K562 (cell line): ENCODE measurements around the gene PDCD11. TPM values are rescaled to one million over a fixed set of nuclear protein-coding genes. Genes with fewer than 3 reads are reported as not detected.

Experiments
- LCOR ChIP-seq: sonication (generic); formaldehyde crosslinking; IDR thresholded peaks from 2 replicates; pipeline ENCODE4 v1.8.0; 2022; ENCODE audit warnings: mild to moderate bottlenecking, missing genetic modification reagents
- RBM14 ChIP-seq: fragments of 200-400 bp; formaldehyde crosslinking; IDR thresholded peaks from 2 replicates; pipeline ENCODE4 v1.6.1; 2018; ENCODE audit warnings: low read depth, mild to moderate bottlenecking, low read length, moderate library complexity, borderline replicate concordance; ENCODE audit not compliant: insufficient read depth
- TAF15 ChIP-seq: fragments of 200-400 bp; formaldehyde crosslinking; IDR thresholded peaks from 2 replicates; pipeline ENCODE4 v1.6.1; 2017; ENCODE audit warnings: mild to moderate bottlenecking, low read depth, low read length, moderate library complexity
- ZNF408 ChIP-seq: fragments of 250-450 bp; sonication (Bioruptor Pico); IDR thresholded peaks from 2 replicates; pipeline ENCODE4 v1.4.0; 2020; ENCODE audit warnings: low read depth, mild to moderate bottlenecking, moderate library complexity
- polyA plus RNA-seq, 8 experiments: library from polyadenylated mRNA; depleted of rRNA in 4 of 8; stranded (reverse) in 5 of 8; unstranded in 3 of 8; fragments of >200 nt; fragmentation: Nextera tagmentation in 2 of 8; fragmentation: Illumina TruSeq in 1 of 8; extraction: Ambion mirVana in 2 of 8; extraction: Trizol in 1 of 8; gene quantifications; 2 replicates each; pipeline versions ENCODE4 v1.2.1 to v1.2.3, GENCODE V29; 2011 to 2014; ENCODE audit warnings: inconsistent platforms in 1 of 8, missing spikeins in 1 of 8
- total RNA-seq, 7 experiments: library from RNA; depleted of rRNA in 6 of 7; stranded (reverse); fragments of >200 nt in 6 of 7; fragmentation: Illumina TruSeq in 2 of 7; extraction: Trizol in 2 of 7; gene quantifications; 2 replicates each; pipeline versions ENCODE4 v1.2.1 to v1.2.3, GENCODE V29; 2011 to 2021; ENCODE audit warnings: low replicate concordance in 1 of 7
- TF ChIP-seq, protein P1 (sequence below): sonication (generic); formaldehyde crosslinking; IDR thresholded peaks from 2 replicates; pipeline ENCODE4 v1.8.0; 2022; ENCODE audit warnings: mild to moderate bottlenecking, missing genetic modification reagents
- TF ChIP-seq, protein P2 (sequence below): sonication (generic); formaldehyde crosslinking; IDR thresholded peaks from 2 replicates; pipeline ENCODE4 v1.8.0; 2022; ENCODE audit warnings: missing genetic modification reagents, mild to moderate bottlenecking, borderline replicate concordance
- TF ChIP-seq, protein P3 (sequence below): sonication (generic); formaldehyde crosslinking; IDR thresholded peaks from 2 replicates; pipeline ENCODE4 v1.8.1; 2023; ENCODE audit warnings: mild to moderate bottlenecking, missing genetic modification reagents
- TF ChIP-seq, protein P4 (sequence below): fragments of 450-650 bp; conservative IDR thresholded peaks from 2 replicates; pipeline ENCODE4 v1.6.1; 2016; ENCODE audit warnings: missing genetic modification characterization, low read depth, mild to moderate bottlenecking, control low read depth, missing compliant biosample characterization
- TF ChIP-seq, protein P5 (sequence below): IDR thresholded peaks from 2 replicates; pipeline ENCODE4 v1.6.1; 2012; ENCODE audit warnings: low read depth, low read length, improper control_type of control experiment, borderline replicate concordance

Gene PDCD11
- total and polyA plus RNA-seq, 9 of the 15 experiments (the other 6 are each of a cell fraction or from before 2014, with no cell fraction given) = 14.8 to 73.8 (median 50.0) TPM

DNA sequence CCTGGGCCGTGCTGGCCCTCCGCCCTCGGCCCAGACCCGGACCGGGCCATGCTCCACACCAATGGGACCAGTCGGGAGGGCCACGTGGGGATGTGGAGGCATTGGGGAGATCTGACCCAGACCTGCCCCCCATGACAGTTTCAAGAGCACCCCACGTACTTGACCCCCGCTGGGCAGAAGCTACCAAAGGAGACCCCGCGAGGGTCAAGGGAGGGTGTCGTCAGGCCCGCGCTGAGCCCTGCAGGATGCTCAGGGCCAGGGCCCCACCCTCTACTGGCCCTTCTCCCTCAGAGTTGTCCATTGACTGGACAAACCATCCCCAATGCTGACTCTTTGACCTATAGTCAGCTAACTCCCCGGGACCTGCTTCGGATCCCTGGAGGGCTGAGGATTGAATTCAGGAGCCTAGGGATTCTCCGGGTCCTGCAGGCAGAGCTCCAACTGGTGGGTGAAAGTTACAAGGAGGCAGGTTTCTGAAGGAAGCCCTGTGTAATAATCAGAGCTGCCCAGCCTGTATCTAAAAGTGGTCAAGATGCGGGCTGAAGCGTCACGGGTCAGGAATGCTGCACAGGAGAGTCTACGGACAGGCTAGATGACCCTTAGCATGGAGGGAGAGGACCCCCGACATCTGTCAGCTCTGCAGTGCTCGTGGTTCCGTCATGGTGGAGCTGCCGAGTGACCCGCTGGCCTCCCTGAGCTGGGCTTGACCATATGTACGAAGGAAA, 56.2 kb downstream of the PDCD11 start (continued):
- TF ChIP-seq, protein P1, sequence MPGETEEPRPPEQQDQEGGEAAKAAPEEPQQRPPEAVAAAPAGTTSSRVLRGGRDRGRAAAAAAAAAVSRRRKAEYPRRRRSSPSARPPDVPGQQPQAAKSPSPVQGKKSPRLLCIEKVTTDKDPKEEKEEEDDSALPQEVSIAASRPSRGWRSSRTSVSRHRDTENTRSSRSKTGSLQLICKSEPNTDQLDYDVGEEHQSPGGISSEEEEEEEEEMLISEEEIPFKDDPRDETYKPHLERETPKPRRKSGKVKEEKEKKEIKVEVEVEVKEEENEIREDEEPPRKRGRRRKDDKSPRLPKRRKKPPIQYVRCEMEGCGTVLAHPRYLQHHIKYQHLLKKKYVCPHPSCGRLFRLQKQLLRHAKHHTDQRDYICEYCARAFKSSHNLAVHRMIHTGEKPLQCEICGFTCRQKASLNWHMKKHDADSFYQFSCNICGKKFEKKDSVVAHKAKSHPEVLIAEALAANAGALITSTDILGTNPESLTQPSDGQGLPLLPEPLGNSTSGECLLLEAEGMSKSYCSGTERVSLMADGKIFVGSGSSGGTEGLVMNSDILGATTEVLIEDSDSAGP (CRISPR knock-in tag) = no peak
- no peak for TF ChIP-seq TAF15
- TF ChIP-seq LCOR (CRISPR knock-in tag) = no peak
- TF ChIP-seq, protein P2, sequence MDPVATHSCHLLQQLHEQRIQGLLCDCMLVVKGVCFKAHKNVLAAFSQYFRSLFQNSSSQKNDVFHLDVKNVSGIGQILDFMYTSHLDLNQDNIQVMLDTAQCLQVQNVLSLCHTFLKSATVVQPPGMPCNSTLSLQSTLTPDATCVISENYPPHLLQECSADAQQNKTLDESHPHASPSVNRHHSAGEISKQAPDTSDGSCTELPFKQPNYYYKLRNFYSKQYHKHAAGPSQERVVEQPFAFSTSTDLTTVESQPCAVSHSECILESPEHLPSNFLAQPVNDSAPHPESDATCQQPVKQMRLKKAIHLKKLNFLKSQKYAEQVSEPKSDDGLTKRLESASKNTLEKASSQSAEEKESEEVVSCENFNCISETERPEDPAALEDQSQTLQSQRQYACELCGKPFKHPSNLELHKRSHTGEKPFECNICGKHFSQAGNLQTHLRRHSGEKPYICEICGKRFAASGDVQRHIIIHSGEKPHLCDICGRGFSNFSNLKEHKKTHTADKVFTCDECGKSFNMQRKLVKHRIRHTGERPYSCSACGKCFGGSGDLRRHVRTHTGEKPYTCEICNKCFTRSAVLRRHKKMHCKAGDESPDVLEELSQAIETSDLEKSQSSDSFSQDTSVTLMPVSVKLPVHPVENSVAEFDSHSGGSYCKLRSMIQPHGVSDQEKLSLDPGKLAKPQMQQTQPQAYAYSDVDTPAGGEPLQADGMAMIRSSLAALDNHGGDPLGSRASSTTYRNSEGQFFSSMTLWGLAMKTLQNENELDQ (CRISPR knock-in tag) = no peak
- TF ChIP-seq RBM14 = no peak
- TF ChIP-seq, protein P3, sequence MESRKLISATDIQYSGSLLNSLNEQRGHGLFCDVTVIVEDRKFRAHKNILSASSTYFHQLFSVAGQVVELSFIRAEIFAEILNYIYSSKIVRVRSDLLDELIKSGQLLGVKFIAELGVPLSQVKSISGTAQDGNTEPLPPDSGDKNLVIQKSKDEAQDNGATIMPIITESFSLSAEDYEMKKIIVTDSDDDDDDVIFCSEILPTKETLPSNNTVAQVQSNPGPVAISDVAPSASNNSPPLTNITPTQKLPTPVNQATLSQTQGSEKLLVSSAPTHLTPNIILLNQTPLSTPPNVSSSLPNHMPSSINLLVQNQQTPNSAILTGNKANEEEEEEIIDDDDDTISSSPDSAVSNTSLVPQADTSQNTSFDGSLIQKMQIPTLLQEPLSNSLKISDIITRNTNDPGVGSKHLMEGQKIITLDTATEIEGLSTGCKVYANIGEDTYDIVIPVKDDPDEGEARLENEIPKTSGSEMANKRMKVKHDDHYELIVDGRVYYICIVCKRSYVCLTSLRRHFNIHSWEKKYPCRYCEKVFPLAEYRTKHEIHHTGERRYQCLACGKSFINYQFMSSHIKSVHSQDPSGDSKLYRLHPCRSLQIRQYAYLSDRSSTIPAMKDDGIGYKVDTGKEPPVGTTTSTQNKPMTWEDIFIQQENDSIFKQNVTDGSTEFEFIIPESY = no peak
- TF ChIP-seq ZNF408 (CRISPR knock-in tag) = no peak
- TF ChIP-seq, protein P4, sequence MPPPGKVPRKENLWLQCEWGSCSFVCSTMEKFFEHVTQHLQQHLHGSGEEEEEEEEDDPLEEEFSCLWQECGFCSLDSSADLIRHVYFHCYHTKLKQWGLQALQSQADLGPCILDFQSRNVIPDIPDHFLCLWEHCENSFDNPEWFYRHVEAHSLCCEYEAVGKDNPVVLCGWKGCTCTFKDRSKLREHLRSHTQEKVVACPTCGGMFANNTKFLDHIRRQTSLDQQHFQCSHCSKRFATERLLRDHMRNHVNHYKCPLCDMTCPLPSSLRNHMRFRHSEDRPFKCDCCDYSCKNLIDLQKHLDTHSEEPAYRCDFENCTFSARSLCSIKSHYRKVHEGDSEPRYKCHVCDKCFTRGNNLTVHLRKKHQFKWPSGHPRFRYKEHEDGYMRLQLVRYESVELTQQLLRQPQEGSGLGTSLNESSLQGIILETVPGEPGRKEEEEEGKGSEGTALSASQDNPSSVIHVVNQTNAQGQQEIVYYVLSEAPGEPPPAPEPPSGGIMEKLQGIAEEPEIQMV (tag) = no peak
- TF ChIP-seq, protein P5, sequence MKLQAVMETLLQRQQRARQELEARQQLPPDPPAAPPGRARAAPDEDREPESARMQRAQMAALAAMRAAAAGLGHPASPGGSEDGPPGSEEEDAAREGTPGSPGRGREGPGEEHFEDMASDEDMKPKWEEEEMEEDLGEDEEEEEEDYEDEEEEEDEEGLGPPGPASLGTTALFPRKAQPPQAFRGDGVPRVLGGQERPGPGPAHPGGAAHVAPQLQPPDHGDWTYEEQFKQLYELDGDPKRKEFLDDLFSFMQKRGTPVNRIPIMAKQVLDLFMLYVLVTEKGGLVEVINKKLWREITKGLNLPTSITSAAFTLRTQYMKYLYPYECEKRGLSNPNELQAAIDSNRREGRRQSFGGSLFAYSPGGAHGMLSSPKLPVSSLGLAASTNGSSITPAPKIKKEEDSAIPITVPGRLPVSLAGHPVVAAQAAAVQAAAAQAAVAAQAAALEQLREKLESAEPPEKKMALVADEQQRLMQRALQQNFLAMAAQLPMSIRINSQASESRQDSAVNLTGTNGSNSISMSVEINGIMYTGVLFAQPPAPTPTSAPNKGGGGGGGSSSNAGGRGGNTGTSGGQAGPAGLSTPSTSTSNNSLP = no peak
- TF ChIP-seq, all 486 proteins: peak for 0
